PFSK-1 (cell line): ENCODE data around the gene ARHGEF2.

Source experiments
- POLR2AphosphoS5 ChIP-seq: IDR thresholded peaks from 2 replicates; pipeline ENCODE4 v1.6.1; 2012; ENCODE audit warnings: low read depth, mild to moderate bottlenecking, control low read depth, low read length, moderate library complexity
- SIN3A ChIP-seq: IDR thresholded peaks from 2 replicates; pipeline ENCODE4 v1.6.1; 2012; ENCODE audit warnings: mild to moderate bottlenecking, low read length, moderate library complexity, borderline replicate concordance; ENCODE audit not compliant: insufficient read depth
- TAF1 ChIP-seq: IDR thresholded peaks from 2 replicates; pipeline ENCODE4 v1.6.1; 2012; ENCODE audit warnings: low read length, control low read depth, borderline replicate concordance; ENCODE audit not compliant: insufficient read depth
- TF ChIP-seq, protein P1 (sequence below), 2 experiments: IDR thresholded peaks; 2 replicates each; pipeline versions ENCODE4 v1.6.1 to v1.8.0; 2011 to 2012; ENCODE audit warnings: low read depth in 2 of 2, low read length in 2 of 2, control low read depth in 1 of 2, inconsistent platforms in 1 of 2, mild to moderate bottlenecking in 1 of 2, moderate library complexity in 1 of 2; ENCODE audit not compliant: insufficient read depth in 1 of 2

DNA sequence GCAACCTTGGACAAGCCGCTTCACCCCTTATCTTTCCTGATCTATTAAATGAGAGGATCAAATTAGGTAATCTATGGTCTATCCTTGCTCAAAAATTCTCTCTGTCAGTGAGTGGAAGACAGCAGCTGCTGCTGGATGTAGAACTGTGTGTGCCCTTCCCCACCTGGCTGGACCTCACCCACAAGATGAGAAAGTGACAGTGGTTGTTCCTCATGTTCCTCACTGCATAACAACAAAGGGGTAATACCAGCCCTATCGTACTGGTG lies 25.5 kb upstream of the ARHGEF2 start:
- TF ChIP-seq, protein P1, sequence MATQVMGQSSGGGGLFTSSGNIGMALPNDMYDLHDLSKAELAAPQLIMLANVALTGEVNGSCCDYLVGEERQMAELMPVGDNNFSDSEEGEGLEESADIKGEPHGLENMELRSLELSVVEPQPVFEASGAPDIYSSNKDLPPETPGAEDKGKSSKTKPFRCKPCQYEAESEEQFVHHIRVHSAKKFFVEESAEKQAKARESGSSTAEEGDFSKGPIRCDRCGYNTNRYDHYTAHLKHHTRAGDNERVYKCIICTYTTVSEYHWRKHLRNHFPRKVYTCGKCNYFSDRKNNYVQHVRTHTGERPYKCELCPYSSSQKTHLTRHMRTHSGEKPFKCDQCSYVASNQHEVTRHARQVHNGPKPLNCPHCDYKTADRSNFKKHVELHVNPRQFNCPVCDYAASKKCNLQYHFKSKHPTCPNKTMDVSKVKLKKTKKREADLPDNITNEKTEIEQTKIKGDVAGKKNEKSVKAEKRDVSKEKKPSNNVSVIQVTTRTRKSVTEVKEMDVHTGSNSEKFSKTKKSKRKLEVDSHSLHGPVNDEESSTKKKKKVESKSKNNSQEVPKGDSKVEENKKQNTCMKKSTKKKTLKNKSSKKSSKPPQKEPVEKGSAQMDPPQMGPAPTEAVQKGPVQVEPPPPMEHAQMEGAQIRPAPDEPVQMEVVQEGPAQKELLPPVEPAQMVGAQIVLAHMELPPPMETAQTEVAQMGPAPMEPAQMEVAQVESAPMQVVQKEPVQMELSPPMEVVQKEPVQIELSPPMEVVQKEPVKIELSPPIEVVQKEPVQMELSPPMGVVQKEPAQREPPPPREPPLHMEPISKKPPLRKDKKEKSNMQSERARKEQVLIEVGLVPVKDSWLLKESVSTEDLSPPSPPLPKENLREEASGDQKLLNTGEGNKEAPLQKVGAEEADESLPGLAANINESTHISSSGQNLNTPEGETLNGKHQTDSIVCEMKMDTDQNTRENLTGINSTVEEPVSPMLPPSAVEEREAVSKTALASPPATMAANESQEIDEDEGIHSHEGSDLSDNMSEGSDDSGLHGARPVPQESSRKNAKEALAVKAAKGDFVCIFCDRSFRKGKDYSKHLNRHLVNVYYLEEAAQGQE (IDR thresholded peaks at IDR 0.05; ENCODE audit: insufficient read depth in 1 of 2, low read depth in 2 of 2, low read length in 2 of 2) = no peak
- TF ChIP-seq TAF1 = no peak
- TF ChIP-seq POLR2AphosphoS5 = no peak
- TF ChIP-seq SIN3A = no peak
